C4-2B (cell line): Measurements from ENCODE around the gene ARL2BP.

Experiments used
- CTCF ChIP-seq: fragments of 450-650 bp; conservative IDR thresholded peaks from 2 replicates; pipeline ENCODE4 v1.5.1; 2017; ENCODE audit warnings: mild to moderate bottlenecking
- ZFX ChIP-seq: fragments of 450-650 bp; IDR thresholded peaks from 2 replicates; pipeline ENCODE4 v1.6.1; 2017

GRCh38 chr16:57242650-57243049 is 2.4 kb upstream of the ARL2BP start:
- no peak for TF ChIP-seq CTCF
- TF ChIP-seq ZFX: no peak
